NCI-H460 (cell line): Measurements from ENCODE around the gene CADPS2. TPM values are rescaled to one million over a fixed set of nuclear protein-coding genes. Genes with fewer than 3 reads are reported as not detected.

ENCODE experiments used
- DNase-seq: peaks from one replicate; pipeline ENCODE4 v3.0.0-alpha.2; 2016; ENCODE audit warnings: low read depth; ENCODE audit errors: extremely low read depth
- total RNA-seq: library from RNA; depleted of rRNA; stranded (reverse); fragments of >200 nt; shearing (Covaris generic); gene quantifications from 2 replicates; pipeline ENCODE4 v1.2.3, GENCODE V29; 2014

CADPS2 gene
- total RNA-seq, 1 experiment from 2014 or later: 18.0 TPM

DNA sequence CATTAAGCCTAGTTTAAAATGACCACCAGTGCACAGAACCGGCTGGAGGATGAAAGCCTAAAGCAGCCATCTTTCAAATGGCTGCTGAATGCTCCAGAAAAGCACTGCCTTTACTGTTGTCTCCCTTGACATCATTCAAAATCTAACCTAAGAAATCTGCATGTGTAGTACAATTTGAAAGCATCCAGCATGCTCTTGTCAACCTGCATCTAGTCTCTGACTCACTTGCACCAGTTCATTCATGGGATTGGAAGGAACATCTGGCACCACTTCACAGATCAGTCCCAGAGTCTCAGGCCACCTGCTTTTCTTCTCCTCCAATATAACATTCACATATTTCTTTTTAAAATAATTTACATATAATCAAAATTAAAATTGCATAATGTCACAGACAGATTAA is 263.6 kb downstream of the CADPS2 start:
- no peak for DNase-seq

DNA sequence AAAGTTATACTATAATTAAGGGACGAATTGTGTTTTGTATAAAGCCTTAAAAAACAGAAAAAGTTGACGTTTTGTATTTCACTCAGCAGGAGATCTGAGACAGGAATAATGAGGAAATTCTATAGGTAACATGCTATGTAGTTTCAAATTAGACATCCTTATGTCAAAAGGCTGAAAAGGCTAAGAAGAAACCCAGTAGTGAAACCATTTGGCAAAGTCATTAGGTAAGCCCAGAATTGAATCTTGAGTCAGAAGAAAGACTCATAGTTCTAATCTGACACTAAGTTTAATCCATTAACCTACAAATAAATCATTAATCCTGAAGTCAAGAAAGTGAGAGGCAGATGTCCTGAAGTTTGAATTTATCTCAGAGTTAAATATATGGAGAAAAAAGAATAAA is 266.6 kb downstream of the CADPS2 start:
- DNase-seq: no peak

DNA sequence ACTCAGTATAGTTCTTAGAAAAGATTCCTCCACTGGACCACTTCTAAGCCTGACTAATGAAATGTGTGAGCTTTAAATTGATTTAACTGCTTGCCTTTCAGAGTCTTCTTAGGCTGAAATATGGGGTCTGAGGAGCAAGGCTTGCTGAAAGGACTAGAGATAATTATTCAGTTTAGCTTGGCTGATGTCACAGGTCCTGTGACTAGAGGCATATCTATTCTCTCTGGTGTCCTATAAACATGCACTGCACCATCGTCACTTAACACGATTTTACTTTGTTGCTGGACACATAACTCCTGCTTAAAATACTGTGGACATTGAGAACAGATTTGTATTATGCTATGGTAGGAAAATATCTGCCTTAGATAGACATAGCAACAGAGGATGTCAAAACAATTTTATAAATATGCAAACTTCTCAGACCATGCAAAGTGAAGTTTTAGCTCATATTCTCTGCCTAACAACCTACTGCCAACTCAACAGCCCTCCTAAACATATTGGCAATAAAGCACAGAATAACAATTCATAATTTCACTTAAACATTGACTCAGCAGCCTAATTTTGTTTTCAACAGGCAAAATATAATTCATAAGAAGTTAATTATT is 267.6 kb downstream of the CADPS2 start:
- no peak for DNase-seq

DNA sequence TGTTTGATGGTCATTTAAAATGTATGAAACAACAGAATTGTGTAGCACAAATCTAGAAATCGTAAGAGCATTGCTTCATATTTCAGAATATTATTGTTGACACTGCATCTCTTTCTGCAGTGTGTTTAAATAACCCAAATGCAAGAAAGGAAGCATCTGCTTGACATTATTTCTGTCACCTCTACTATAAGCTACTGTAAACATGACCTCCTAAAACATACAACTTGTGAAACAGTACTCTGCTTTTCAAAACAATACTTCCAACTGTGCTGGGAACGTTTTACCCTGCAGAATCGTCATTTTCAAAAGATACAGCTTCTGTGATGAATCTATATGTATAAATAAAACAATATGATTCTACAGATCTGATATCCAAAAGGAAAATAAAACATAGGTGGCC is 269.3 kb downstream of the CADPS2 start:
- no peak for DNase-seq

DNA sequence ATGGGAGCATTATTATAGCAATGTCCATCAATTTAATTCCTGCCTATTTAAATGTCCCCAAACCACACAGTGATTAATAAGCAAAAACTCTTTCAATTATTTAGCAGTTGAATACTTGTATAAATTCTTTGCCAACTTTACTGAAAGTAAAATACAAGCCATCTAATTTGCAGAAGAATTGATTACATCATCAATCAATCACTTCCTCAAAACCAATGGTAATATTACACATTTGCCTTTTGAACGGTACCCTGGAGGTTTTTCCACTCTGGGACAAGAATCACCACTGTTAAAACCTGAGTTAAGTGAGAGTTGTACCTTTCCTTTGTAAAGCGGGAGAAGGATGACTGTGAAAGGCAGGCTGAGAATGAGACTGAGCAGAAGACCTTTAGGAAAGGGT is 280.3 kb downstream of the CADPS2 start:
- no peak for DNase-seq

DNA sequence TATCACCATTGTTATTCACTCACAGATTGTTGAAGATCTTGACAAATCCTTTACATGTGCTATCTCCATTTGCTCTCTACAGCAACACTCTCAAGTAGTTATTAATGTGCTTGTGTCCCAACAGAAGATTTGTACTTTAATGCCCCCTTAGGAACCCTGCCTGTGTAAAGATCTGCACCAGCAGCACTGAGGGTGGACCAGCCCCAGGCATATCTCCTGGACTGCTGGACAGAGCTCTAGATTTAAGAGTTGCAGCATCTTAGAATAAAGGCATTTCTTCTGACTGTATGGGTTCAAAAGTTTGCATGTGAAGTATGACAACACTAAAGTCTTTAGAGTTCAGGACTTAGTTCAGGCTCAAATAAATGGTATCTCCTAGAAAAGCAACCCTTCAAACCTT is 282.0 kb downstream of the CADPS2 start:
- DNase-seq: no peak

DNA sequence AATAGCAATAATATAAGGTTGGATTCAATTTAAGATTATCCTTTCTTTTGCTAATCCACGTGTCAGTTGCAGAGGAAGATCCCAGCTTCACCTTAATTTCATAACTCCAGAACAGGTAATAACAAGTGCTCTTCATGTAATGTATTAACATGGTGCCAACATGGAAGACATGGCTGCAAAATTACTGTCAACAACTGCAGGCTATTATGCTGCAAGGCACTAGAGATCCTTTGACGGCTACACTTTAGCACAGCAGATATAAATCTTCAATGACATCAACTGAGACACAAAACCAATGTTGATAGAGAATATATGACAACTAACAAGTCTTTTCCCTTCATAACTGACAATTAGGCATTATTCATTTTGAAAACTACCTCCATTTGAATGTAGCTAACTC is 283.5 kb downstream of the CADPS2 start:
- no peak for DNase-seq

DNA sequence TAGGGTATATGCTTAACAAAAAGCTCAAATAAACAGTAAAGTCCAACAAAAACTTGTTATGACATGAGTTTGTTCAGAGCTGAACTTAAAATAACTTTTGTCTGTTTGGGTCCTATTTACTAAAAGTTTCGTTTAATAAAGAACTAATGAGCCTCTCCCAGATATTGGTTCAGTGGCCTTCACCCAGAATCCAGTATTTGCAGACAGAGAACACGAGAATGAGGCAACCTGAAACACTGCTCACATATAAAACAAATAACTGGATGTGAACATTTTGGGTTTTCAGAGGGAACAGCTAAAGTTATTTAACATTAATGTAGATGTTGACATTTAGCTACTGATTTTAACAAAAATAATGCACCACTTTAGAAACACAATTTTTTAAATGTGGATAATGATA is 285.6 kb downstream of the CADPS2 start:
- DNase-seq: no peak

DNA sequence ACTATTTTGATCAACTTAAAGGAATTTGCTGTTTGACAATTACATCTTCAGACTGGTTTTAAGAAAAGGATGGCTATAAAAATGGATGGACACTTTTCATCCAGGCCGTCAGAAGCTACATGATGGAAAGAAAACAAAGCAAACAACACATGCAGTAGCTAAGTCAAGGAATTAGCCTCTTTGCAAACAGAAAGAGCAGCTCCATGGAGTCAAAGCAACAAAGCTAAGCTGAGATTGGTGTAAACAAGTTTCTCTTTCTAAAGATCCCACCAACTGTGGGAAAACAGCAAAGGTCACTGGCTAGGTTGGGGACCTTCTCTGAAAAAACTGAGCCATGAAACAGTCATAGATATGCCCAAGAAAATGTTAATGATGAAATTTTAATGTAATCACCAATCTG is 286.2 kb downstream of the CADPS2 start:
- DNase-seq: no peak

DNA sequence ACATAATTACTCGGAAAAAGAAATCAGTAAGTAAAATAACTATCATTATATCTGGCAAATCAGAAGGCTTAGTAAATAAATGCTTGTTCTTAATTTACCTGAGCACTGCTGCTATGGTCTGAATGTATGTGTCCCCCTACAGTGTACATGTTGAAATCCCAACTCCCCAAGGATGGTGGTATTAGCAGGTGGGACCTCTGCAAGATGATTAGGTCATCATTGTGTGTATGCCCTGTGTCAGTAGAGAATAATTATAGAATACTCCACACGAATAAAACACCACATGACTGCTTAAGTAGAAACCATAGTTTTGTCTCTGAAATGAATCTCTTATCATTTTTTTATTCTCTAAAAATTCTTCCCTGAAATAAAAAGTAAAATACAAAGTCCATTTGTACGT is 289.0 kb downstream of the CADPS2 start:
- no peak for DNase-seq

DNA sequence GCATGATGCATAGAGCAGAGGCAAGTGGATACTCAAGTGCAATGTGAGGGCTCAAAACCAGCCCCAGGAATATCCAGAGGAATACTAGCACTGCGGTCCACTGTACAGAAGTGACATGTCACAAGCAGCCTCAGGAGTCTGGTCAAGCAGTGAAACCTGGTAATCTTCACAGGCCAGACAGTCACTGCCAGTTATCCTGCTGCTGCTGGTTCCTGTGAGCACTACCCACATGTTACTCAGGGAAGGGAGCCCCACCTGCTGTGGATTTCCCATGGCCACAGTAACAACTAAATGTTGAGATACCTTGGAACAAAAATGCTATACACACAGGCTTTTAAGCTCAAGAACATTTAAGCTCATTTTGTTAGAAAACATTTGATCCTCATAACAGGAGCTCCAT is 290.4 kb downstream of the CADPS2 start:
- DNase-seq: no peak

DNA sequence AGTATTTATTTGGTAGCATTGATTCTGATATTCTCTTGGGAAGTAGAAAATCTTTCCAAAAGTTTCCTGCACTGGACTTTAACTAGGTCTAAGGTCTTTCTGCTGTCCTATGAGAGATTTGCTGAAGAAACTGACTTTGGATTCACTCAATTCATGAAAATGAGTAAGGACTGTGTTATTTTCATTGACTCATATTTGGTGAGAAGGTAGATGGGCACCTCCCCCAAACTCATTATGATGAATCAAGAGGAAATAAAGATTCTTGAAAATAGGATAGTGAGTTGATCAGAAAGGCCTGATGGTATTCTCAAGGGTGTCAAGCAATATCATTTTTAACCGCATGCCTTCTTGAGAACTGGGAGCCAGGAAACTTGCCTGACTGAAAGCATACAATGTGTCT is 297.6 kb downstream of the CADPS2 start:
- DNase-seq: no peak

DNA sequence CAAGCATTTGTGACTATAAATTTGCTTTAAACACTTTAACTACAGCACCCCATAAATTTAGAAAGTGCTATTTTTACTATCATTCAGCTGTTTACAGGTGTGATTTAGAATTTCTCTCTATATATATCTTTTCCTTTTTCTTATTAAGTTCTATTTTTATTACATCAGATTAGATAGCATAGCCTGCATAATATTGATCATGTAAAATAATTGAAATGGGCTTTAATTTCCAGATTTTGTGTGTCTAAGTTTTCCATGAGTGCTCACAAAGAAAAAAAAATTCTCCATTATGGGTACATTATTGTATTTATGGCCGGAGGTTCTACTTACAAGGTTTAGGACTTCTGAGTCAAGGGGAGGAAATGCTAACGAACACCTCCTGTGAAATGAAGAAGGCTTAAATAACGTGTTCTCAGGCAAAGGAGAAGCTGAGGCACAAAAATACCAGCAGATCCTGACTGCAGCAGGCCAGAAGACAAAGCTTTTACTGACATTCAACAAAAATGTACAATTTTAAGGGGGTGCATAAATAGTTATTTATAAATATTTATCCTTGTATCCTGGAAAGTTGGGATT is 301.5 kb downstream of the CADPS2 start:
- no peak for DNase-seq

DNA sequence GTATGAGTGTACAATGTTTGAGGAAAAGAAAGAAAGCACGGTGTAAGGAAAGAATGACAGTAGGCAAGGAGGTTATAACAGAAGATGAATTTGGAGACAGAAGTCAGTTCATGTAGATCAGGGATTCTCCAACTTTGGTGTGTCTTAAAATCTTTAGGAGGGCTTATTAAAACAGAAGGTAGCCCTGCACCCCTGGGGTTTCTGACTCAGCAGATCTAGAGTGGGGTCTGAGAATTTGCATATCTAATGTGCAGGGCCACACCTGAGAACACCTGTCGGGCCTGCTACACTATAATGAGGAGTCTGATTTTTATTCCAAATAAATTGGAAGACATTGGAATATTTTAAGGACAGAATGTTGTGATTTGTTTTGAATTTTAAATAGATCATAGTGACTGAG is 307.9 kb downstream of the CADPS2 start:
- no peak for DNase-seq

DNA sequence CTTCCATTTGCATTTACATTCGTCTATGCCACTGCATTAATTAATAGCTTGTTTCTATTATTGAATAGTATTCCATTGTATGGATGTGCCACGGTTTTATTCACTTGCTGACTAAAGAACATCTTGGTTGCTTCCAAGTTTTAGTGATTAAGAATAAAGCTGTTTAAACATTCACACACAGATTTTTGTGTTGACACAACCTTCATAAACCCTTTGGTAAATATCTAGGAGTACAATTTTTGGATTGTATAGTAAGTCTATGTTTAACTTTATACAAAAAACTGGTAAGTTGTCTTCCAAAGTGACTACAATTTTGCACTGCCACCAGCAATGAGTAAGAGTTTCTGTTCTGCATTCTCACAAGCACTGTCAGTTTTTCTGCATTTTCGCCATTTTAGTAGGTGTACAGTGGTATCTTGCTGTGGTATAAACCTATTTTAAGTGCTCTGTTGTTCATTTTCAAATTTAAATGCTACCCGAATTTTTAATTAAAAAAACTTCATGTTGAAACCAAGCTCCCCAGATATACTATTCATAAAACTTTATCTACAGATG is 308.7 kb downstream of the CADPS2 start:
- no peak for DNase-seq

DNA sequence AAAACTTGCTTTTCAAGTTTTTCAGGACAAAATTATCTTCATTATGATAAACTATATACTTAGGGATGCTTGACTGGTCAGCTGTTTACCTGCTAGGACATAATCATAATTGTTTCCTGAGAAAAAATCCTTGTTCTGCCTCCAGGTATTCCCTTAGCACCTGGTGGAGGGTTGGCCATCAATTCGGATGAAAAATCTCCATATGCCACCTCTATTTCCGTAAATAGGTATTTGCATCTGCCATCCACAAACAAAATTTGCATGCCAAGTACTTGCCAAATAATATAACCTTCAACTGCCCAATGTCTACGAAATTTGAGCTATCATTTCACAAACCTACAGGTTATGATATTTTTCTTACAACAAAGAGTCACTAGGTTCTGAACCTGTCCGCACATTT is 313.6 kb downstream of the CADPS2 start:
- no peak for DNase-seq

DNA sequence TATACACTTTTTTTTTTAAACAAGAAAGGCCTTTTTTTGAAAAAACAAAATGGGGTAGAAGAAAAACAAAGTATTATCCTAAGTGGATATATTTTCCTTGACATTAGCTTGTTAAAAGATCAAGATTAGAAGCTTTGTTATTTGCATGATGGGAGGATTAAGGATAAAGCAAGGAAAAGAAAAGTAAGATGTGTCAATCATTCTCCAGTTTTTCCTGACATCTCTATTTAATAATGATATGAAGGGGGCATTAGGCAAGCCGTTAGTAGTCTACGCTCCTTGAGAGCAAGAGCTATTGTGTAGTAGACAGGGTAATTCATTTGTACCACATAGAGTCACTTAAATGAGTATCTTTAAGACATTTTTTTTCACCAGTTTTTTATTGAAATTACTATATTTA is 324.9 kb downstream of the CADPS2 start:
- DNase-seq: no peak

DNA sequence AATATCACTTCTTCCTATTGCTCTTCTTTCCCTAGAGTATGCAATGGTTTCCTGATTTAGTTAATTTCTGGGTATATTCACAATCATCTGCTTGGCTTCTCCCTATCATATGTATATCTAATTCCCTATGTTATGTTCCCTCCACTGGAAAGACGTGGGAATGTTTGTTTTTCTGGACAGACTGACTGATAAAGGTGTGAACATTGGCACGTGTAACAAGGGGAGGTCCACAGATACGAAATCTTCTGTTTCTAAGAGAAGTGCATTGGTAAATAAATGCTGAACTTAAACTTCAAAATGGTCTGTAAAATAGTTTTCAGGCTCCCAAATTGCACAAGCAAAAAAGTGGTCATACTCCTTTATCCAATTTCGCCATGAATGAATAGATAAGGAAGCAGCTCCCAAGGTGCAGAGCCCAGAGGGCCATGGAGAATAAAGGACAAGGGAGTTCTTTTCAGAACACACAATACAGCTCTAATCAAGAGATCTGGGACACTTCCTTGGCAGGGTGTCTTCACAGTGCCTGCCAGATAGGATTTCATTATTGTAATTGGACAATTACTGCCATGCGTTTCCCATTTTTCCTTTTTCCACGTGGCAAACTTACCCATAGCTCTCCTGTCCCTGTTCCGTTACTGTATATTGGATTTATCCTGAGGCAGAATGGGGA is 329.3 kb downstream of the CADPS2 start:
- DNase-seq: no peak

DNA sequence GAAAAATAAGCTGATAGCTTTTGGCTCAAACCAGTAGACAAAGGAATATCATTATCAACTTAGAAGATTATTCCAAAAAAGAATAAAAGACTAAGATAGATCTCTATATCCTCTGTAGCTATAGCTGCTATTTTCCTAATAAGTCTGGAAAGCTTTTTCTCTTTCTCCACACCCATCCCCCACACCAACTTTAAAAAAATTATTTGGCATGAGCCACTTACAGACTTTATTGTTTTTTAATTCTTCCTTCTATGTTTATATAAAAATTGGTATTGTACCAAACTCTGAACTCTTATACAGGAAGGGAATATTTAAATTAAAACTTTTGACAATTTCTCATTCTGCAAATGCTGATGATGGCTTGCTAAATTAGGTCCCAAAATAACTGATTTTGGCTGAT is 330.0 kb downstream of the CADPS2 start:
- DNase-seq: no peak

DNA sequence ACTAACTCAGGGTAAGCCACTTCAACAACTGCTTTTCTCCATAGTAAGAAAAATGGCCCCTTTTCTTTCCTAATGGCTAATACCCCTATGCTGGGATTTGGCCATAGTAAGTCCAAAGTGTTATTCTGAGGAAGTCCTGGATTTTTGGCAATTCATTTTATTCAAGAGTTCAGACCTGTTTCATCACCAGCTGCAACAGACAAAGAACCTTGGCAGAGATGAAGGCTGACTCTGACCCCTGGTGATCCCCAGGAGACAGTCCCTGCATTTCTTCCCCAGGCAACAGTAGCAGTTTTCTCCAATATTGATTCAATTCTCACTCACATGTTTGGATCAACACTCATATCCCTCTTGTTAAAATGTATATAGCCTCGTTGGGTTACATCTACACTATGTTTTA is 332.5 kb downstream of the CADPS2 start:
- DNase-seq: no peak

DNA sequence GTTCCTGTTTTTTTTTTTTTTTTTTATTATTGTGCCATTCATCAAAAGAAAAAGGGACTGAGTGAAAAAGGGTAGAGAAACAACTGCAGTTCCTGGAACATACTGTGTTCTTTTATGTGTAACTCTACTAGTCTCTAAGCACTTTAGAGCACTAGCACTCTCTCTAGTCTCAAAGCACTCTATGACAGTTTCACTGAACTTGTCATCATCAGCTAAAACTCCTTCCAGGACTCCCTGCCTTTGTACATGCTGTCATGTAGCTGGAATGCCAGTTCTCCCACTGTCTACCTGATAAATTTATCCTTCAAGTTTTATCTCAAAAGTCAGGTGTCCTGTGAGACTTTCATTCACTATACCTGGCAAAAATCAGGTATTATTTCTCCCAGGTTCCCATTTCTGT is 333.5 kb downstream of the CADPS2 start:
- no peak for DNase-seq

DNA sequence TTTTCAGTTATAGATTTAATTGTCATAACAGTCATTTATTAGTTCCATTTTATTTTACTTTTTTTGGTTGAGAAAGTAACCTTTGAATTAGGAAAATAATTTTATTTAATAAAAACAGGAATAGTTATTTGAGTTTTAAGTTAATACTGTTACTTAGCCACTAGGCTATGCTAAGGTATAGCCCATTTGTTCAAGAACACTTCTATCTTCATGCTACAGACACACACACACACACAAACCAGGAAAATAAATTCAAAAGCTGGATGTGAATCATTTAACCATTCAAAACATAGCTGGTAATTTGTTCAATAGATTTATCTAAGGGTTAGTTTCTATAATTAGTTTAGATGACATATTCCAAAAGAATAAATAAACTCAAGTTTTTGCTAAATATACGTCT is 335.7 kb downstream of the CADPS2 start:
- no peak for DNase-seq
